ENCODE data around the gene ECSIT. TPM values are rescaled to one million over a fixed set of nuclear protein-coding genes. Genes with fewer than 3 reads are reported as not detected.

ECSIT gene
- total RNA-seq, 1 experiment from 2014 or later = 52.8 TPM

DNA sequence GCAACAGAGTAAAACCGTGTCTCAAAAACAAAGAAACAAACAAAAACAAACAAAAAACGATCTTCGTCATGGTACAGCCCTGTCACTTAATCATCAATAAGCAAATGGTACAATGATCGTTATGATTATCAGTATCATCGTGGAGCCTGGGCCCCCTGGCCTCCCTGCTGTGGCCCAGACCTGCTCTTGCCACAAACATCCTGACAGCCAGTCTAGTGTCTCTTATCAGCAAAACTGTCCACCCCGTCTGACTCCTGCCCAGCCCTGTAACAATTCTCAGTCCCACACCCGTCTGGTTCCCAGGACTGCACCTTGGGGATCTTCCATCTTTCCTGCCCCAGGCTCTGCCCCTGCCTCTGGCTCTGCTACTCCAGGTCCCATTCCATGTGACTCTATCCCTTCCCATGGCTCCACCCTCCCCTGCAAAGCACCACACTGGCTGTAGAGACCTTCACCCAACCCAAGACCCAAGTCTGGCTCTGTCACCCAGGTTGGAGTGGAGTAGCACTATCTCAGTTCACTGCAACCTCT is 29.0 kb downstream of the ECSIT start:
- no peak overlapping the region for H3K4me3 ChIP-seq (replicated peaks in 1 of 2; ENCODE audit: low read depth in 1 of 2, low read length in 2 of 2)
- no peak for DNase-seq (ENCODE audit: low read depth, low spot score)
- intact Hi-C loops (cut with micrococcal nuclease) = no loop called here
- no peaks in the 10 kb centered on the region for H3K27me3 ChIP-seq (ENCODE audit: insufficient read depth, low read length)
- no peak for TF ChIP-seq SRF (IDR thresholded peaks at IDR 0.05; ENCODE audit: low read depth)
- TF ChIP-seq, protein P1, sequence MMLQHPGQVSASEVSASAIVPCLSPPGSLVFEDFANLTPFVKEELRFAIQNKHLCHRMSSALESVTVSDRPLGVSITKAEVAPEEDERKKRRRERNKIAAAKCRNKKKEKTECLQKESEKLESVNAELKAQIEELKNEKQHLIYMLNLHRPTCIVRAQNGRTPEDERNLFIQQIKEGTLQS (IDR thresholded peaks at IDR 0.05) = no peak
- no peak for TF ChIP-seq SP1 (IDR thresholded peaks at IDR 0.05; ENCODE audit: low read depth)
- no peak for TF ChIP-seq JUND (IDR thresholded peaks at IDR 0.05)
- TF ChIP-seq ZFX (IDR thresholded peaks at IDR 0.05) = no peak
- no peak for TF ChIP-seq ZBTB33 (IDR thresholded peaks at IDR 0.05; ENCODE audit: extremely low read depth, insufficient replicate concordance, low read length)
- no peak for TF ChIP-seq ELF1 (IDR thresholded peaks at IDR 0.05; ENCODE audit: borderline replicate concordance, low read depth)
- TF ChIP-seq POLR2AphosphoS5 (IDR thresholded peaks at IDR 0.05; ENCODE audit: low read depth, low read length) = no peak
- TF ChIP-seq SIN3A (IDR thresholded peaks at IDR 0.05; ENCODE audit: low read depth) = no peak
- TF ChIP-seq CEBPB (IDR thresholded peaks at IDR 0.05; ENCODE audit: low read depth) = no peak
- no peak for TF ChIP-seq EZH2phosphoT487 (IDR thresholded peaks at IDR 0.05; ENCODE audit: borderline replicate concordance)
- no peak for TF ChIP-seq POLR2A (IDR thresholded peaks at IDR 0.05; ENCODE audit: borderline replicate concordance, extremely low read depth, insufficient read depth, insufficient read length)
- no peak for TF ChIP-seq RAD21 (IDR thresholded peaks at IDR 0.05; ENCODE audit: low read depth)
- TF ChIP-seq YY1 (IDR thresholded peaks at IDR 0.05; ENCODE audit: extremely low read depth, insufficient replicate concordance, low read depth, low read length) = no peak
- no peak for TF ChIP-seq CBX3 (IDR thresholded peaks at IDR 0.05; ENCODE audit: low read depth)
- TF ChIP-seq, protein P2, sequence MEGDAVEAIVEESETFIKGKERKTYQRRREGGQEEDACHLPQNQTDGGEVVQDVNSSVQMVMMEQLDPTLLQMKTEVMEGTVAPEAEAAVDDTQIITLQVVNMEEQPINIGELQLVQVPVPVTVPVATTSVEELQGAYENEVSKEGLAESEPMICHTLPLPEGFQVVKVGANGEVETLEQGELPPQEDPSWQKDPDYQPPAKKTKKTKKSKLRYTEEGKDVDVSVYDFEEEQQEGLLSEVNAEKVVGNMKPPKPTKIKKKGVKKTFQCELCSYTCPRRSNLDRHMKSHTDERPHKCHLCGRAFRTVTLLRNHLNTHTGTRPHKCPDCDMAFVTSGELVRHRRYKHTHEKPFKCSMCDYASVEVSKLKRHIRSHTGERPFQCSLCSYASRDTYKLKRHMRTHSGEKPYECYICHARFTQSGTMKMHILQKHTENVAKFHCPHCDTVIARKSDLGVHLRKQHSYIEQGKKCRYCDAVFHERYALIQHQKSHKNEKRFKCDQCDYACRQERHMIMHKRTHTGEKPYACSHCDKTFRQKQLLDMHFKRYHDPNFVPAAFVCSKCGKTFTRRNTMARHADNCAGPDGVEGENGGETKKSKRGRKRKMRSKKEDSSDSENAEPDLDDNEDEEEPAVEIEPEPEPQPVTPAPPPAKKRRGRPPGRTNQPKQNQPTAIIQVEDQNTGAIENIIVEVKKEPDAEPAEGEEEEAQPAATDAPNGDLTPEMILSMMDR (IDR thresholded peaks at IDR 0.05 in 2 of 3, conservative IDR thresholded peaks at IDR 0.05 in 1 of 3; ENCODE audit: borderline replicate concordance in 1 of 3, insufficient read depth in 1 of 3, low read depth in 2 of 3, low read length in 2 of 3) = no peak
- TF ChIP-seq EZH2 (IDR thresholded peaks at IDR 0.05) = no peak
- no peak for TF ChIP-seq REST (IDR thresholded peaks at IDR 0.05; ENCODE audit: low read depth)
- TF ChIP-seq EGR1 (IDR thresholded peaks at IDR 0.05; ENCODE audit: low read depth) = no peak
- no peak for TF ChIP-seq ZNF274 (IDR thresholded peaks at IDR 0.05; ENCODE audit: low read depth, low read length)
- ChIA-PET POLR2A (no interaction called here), RAD21 (ENCODE audit: low non-redundant PET in 1 of 2, low total read pairs in 2 of 2, uncharacterized antibody in 2 of 2, unreplicated experiment in 2 of 2) (no interaction called here), CTCF (no interaction called here)
- no peaks in the 10 kb centered on the region for H3K9me3 ChIP-seq (ENCODE audit: control insufficient read depth in 1 of 2, insufficient read depth in 1 of 2, low read depth in 1 of 2, low read length in 2 of 2)
- peaks cover 6% of the 10 kb centered on the region; the same call in 1 of the 2 replicates for H3K79me2 ChIP-seq (ENCODE audit: insufficient read depth, low read length)
- H4K20me1 ChIP-seq (ENCODE audit: insufficient read depth) = no peaks in the 10 kb centered on the region
- H3K27ac ChIP-seq (ENCODE audit: low read depth, low read length) = no peak overlapping the region
- H3K4me2 ChIP-seq (ENCODE audit: low read length) = no peak overlapping the region
- H3K36me3 ChIP-seq (ENCODE audit: control insufficient read depth in 1 of 2, insufficient read depth in 2 of 2, low read length in 2 of 2) = 0 out of 4 replicates have a peak, but pooled peaks cover 0 to 2% of the 10 kb centered on the region in 2 experiments
- no peak for ATAC-seq
- H3K9ac ChIP-seq (ENCODE audit: low read length) = no peak overlapping the region
- no peaks in the 10 kb centered on the region for H3K9me2 ChIP-seq (ENCODE audit: insufficient read depth)
- H3K4me1 ChIP-seq (ENCODE audit: control insufficient read depth in 1 of 2, insufficient read depth in 2 of 2, low read length in 2 of 2) = peaks cover 4 to 22% of the 10 kb centered on the region in 2 experiments
- BruUV-seq (replicated peaks) = no TSS peak
- no peak overlapping the region for H2AFZ ChIP-seq (ENCODE audit: low read depth, low read length, poor library complexity, severe bottlenecking)
